ENCODE measurements around the gene ADISSP. TPM values are rescaled to one million over a fixed set of nuclear protein-coding genes. Genes with fewer than 3 reads are reported as not detected.

Gene ADISSP
- total RNA-seq, 6 experiments from 2014 or later: 86.0 to 105 (median 89.9) TPM

- no peak overlapping the region; the same call in 1 of the 2 replicates for H3K27ac Mint-ChIP-seq
- no peak overlapping the region for H3K4me3 Mint-ChIP-seq
- peaks cover 9% of the 10 kb centered on the region for H3K36me3 Mint-ChIP-seq (ENCODE audit: low read depth)
- no peak for TF ChIP-seq CTCF (IDR thresholded peaks at IDR 0.05)
- peaks cover 22% of the 10 kb centered on the region for H3K4me1 Mint-ChIP-seq (ENCODE audit: low read depth)
- no peaks in the 10 kb centered on the region for H3K9me3 Mint-ChIP-seq
- DNase-seq: no peak
- no peaks in the 10 kb centered on the region for H3K27me3 Mint-ChIP-seq (ENCODE audit: insufficient read depth)
Observed at GRCh38 chr20:3759884-3760283, 7.7 kb downstream of the ADISSP start.

- Mint-ChIP-seq H3K9me3 (no peaks in the 10 kb centered on the region), H3K4me1 (ENCODE audit: low read depth) (peaks cover 19% of the 10 kb centered on the region), H3K4me3 (no peak overlapping the region), H3K36me3 (ENCODE audit: low read depth) (peaks cover 9% of the 10 kb centered on the region), H3K27me3 (ENCODE audit: insufficient read depth) (no peaks in the 10 kb centered on the region), H3K27ac (no peak overlapping the region; the same call in 1 of the 2 replicates)
- no peak for TF ChIP-seq CTCF (IDR thresholded peaks at IDR 0.05)
- no peak for DNase-seq
Observed at GRCh38 chr20:3759316-3759823, 8.2 kb downstream of the ADISSP start.

GRCh38 chr20:3758566-3758965 lies 9.0 kb downstream of the ADISSP start:
- H3K4me3 Mint-ChIP-seq: no peak overlapping the region
- TF ChIP-seq CTCF (IDR thresholded peaks at IDR 0.05): no peak
- H3K4me1 Mint-ChIP-seq (ENCODE audit: low read depth): peaks cover 17% of the 10 kb centered on the region
- H3K36me3 Mint-ChIP-seq (ENCODE audit: low read depth): peaks cover 9% of the 10 kb centered on the region
- DNase-seq: no peak
- H3K27me3 Mint-ChIP-seq (ENCODE audit: insufficient read depth): no peaks in the 10 kb centered on the region
- H3K9me3 Mint-ChIP-seq: no peaks in the 10 kb centered on the region
- no peak overlapping the region for H3K27ac Mint-ChIP-seq

- no peak overlapping the region for H3K27ac Mint-ChIP-seq
- H3K4me1 Mint-ChIP-seq (ENCODE audit: low read depth): peaks cover 17% of the 10 kb centered on the region
- H3K4me3 Mint-ChIP-seq: no peak overlapping the region
Observed at GRCh38 chr20:3757268-3757667, 10.3 kb downstream of the ADISSP start.

GRCh38 chr20:3755814-3756480 lies 11.6 kb downstream of the ADISSP start:
- no peaks in the 10 kb centered on the region for H3K9me3 Mint-ChIP-seq
- DNase-seq: no peak
- no peak for TF ChIP-seq CTCF (IDR thresholded peaks at IDR 0.05)

More at GRCh38 chr20:3757268-3757667, 10.3 kb downstream of the ADISSP start:
- DNase-seq: no peak
- peaks cover 9% of the 10 kb centered on the region for H3K36me3 Mint-ChIP-seq (ENCODE audit: low read depth)
- no peaks in the 10 kb centered on the region for H3K9me3 Mint-ChIP-seq
- H3K27me3 Mint-ChIP-seq (ENCODE audit: insufficient read depth): no peaks in the 10 kb centered on the region
- no peak for TF ChIP-seq CTCF (IDR thresholded peaks at IDR 0.05)

More at GRCh38 chr20:3755814-3756480, 11.6 kb downstream of the ADISSP start:
- no peak overlapping the region for H3K27ac Mint-ChIP-seq
- H3K36me3 Mint-ChIP-seq (ENCODE audit: low read depth): peaks cover 11% of the 10 kb centered on the region
- no peak overlapping the region for H3K4me3 Mint-ChIP-seq
- H3K4me1 Mint-ChIP-seq (ENCODE audit: low read depth): peaks cover 6% of the 10 kb centered on the region
- no peaks in the 10 kb centered on the region for H3K27me3 Mint-ChIP-seq (ENCODE audit: insufficient read depth)
